GM21619 (cell line): ENCODE results near the gene MVB12A.
A peak's percentile ranks its signal among the peaks of the same experiment; 100 is the strongest.

Experiments
- ATAC-seq: cut with Tn5 transposase; IDR thresholded peaks from one replicate; pipeline ENCODE4 v1.9.1; 2021; ENCODE audit not compliant: unreplicated experiment

The MVB12A gene

DNA sequence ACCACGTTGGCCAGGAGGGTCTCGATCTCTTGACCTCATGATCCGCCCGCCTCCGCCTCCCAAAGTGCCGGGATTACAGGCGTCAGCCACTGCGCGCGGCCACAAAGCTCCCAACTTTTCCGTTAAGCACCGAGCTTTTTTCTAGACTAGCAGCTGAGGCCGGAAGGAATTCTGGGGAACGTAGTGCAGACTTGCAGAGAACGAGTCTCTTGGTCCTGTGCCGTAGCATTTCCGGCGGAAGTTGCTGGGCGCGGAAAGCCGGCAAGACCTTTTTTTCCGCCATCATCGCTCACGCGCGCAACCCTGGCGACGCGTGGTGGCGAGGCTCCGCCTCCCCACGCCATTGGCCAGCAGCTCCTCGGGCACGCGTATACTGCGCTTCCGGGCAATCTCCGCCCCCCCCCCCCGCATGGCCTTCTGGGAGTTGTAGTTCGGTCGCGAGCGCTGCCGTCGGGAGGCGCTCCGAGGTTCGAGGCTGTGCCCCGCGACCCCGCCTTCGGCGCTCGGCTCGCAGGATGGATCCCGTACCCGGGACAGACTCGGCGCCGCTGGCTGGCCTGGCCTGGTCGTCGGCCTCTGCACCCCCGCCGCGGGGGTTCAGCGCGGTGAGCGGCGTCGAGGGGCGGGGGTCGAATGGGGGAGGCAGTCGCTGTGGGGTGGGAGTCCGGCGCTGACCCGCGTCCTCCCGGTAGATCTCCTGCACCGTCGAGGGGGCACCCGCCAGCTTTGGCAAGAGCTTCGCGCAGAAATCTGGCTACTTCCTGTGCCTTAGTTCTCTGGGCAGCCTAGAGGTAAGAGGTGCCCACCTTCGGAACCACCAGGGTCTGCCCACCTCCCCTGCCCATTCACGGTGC, at the start of gene MVB12A:
Gene MVB12A, plus strand, starts transcription at position 427 of the 854 bp plus-strand sequence. Its CDS starts 89 bp downstream, at position 516.
- ATAC-seq = peak; percentile 76

- ATAC-seq = no peak
These were observed 42.8 kb upstream of the MVB12A start, which contains the start of gene PLVAP for GRCh38 chr19:17376935-17377600. PLVAP (minus strand) TSS chr19:17377342; CDS start chr19:17377288, 54 bp downstream.

DNA sequence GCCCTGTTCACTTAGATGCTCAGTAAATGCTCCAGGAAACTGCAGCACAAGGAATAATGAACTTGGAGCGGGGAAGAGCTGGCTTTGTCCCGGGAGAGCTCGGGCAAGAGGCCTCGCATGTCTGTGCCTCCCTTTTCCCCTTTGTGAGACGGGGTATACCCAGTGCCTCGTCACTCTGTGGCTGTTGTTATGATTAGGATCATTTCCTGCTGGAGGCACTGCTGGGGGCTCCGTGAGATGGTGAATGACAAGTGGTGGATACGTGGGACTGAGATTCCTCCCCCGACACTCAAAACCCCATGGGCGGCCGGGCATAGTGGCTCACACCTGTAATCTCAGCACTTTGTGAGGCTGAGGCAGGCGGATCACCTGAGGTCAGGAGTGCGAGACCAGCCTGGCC, 41.6 kb upstream of the MVB12A start:
- no peak for ATAC-seq

- ATAC-seq = no peak
These were observed 40.6 kb upstream of the MVB12A start for GRCh38 chr19:17379221-17379631.

DNA sequence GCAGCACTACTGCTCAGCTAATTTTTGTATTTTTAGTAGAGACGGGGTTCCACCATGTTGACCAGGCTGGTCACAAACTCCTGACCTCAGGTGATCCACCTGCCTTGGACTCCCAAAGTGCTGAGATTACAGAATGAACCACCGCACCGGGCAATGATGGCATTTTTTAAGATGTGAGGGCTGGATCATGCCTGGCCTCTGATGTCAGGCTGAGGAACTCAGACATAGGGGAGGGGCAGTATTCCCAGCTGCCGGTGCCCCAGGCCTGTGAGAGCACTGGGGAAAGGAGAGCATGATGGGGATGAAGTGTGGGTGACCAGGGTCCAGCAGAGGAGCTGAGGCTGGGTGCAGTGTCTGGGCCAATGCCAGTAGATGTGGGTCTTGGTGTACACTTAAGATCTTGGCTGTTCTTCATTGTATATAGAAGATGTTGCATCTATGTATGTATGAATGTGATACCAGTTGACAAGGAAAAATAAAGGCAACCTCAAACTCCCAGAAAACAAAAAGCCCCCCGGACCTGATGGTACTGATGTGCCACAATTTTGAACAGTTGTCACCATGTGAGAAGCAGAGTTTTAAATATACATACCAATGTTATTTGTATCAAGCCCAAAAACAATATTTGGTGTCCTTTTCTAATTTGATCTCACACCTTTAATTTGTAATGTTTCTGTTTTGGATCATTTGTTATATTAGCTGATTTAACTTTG, 39.3 kb upstream of the MVB12A start:
- no peak for ATAC-seq

DNA sequence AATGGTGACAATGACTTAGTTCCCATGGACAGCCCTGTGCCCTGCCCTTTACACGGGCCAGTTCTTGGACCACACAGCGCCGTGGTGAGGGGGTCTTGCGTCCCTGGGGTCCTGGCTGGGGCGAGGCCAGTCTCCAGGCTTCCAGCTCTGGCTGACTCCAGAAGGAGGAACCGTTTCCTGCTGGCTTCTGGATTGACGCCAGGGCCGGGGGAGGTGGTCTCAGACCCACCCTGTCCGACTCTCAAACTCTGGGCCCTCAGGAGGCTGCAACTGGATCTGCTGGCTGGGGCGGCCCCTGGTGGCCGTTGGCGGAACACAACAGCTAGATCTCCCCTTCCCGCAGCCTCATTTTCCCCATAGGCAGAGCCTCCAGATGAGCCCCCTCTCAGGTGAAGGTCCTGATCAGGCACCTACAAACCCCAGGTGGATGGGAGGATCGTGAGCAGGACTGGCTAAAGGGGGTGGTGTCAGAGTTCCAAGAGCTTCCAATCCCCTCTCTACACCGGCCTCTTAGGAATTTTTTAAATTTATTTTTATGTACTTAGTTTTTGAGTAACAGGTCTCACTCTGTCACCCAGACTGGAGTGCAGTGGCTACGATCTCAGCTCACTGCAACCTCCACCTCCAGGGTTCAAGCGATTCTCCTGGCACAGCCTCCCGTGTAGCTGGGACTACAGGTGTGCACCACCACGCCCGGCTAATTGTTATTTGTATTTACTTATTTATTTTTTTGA, 33.8 kb upstream of the MVB12A start:
- no peak for ATAC-seq

- no peak for ATAC-seq
These were observed 30.6 kb upstream of the MVB12A start for GRCh38 chr19:17389288-17389687.

DNA sequence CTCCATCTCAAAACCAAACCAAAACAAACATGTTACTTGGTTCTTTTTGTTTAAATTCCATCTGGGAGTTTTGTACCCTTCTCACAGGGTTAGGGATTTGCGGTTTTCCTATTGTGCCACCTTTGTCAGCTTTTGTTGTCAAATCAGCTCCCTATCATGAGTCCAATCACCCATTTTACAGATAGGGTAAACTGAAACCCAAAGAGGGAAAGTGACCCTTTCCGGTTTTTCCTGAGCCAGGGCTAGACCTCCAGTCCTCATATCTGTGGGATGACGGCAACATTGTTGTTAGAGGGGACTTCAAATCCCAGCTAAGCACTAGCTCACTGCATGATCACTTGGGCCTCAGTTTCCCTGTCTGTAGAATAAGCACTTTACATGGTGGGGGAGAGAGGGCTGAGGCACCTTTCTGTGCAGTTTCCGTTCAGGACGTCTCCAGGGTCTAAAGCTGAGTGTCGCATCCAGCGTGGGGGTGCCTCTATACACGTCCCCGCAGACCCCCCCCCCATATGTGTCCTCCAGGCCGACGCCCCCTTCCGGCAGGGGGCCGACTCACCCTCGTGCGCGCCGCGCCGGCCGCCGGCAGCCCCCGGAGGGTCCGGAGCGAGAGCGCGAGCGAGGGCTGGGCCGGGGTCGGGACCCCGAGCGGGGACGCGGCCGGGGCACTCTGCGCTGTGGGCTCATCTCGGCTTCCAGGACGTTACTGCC, 29.7 kb upstream of the MVB12A start:
- no peak for ATAC-seq

- peak; percentile 81 for ATAC-seq
These were observed 29.0 kb upstream of the MVB12A start for GRCh38 chr19:17390665-17391370.

DNA sequence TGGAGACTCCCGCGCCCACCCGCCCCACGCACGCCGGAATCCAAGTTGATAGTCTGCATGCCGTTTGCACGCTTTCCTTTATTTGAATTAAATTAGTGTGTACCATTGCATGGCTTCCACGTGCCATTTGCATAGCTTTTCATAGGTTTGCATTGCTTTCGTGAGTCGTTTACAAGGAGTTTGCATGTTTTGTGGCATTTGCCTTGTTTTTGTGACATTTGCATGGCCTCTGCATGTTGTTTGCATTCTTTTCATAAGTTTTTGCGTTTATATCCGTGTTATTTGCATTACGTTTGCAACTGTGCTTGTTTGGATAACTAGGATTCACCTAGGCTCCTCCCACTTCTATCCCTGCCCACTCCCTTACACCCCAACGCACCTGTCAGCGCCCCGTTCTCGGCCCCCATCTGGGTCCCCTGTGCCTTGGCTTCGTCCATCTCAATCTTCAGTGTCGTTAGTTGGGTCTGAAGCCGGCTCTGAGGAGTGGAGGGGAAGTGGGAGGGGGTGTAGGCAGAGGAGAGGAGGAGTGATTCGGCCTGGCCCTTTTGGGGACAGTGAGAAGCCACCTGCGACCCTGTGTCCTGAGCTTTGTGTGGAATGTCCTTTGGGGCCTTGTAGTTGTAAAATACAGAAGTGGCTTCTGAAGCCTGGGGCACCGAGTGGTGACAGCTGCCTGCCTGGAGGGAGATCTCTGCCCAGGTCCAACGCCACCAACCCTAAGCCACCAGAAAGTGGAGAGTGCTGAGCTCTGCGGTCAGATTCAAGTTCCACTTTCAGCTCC, 28.3 kb upstream of the MVB12A start:
- no peak for ATAC-seq

DNA sequence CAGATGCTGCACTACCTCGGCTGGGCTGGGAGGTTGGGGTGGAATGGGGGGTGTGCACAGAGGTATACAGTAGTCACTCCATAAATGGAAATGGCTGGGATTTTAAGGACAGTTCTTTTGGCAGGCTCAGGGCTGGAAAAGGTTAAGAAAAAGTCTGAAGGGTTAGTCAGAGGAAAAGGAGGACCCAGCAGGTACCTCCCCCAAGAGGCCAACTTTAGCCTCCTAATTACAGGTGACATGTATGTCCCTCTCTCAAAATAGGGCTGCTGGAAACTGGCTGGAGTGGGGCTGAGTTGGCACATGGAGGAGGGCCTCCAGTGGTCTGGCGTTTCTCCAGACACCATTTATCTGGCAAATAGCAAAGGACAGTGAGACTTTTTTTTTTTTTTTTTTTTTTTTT, 26.8 kb upstream of the MVB12A start:
- ATAC-seq = no peak

DNA sequence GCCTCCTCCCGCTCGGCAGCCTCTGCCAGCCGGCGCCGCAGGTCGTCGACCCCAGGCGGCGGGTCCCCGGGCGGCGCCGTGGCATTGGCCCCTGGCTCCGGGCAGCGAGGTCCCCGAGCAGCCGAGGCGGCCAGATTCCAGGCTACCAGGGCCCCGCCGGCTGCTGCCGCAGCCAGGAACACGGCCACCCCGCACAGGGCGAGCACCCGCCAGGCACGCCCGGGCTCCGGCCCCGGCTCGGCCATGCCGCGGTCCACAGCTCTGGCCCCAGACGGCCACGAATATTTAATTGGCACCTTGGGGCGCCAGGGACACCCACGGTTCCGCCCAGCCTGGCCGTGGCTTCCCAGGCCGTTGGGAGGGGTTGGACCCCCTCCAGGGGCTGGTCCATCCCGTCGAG, 25.9 kb upstream of the MVB12A start, which contains the start of gene CCDC194:
Gene CCDC194, minus strand, starts transcription at position 283 of the 400 bp plus-strand sequence. Its CDS starts 38 bp downstream, at position 245.
- no peak for ATAC-seq

GRCh38 chr19:17394891-17395415, 24.9 kb upstream of the MVB12A start:
- no peak for ATAC-seq

- no peak for ATAC-seq
These were observed 20.8 kb upstream of the MVB12A start for GRCh38 chr19:17398902-17399527.

GRCh38 chr19:17401628-17402027, 18.2 kb upstream of the MVB12A start:
- ATAC-seq = no peak

DNA sequence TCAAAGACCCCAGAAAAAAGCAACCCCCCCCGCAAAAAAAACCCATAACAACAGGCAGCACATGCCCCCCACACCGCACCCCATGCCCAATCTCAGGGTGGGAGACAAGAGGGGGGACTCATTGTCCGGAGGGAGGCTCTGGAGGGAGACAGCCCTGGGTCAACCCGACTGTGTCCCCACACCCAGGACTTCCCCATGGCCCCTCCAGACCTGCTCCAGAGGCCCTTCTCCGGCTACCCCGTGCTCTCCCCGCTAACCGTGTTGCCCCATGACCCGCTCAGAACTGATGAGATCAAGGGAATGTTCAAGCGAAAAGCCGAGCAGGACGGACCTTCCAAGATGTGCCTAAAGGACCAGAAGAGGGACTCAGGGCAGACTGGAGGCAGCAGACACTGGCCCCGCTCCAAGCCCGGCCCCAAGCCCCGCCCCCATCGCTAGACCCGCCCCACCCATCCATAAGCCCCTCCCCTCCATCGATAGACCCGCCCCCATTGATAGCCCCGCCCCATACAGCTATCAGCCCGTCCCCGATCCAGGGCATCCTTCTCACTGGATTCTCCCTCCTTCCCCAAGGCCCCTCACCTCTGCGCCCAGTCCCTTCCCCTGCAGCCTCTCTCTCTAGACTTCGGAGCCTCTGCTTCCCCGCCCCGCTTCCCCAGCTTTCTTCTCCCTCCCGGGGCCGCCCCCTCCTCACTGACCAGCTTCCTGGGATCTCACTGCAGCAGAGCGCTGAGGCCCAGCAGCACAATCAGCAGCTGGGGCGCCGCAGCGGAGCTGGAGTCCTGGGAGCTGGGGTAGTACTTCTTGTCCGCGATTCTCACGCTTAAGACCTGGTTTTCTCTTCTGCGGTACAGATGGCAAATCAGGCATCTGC, 16.6 kb upstream of the MVB12A start:
- no peak for ATAC-seq

DNA sequence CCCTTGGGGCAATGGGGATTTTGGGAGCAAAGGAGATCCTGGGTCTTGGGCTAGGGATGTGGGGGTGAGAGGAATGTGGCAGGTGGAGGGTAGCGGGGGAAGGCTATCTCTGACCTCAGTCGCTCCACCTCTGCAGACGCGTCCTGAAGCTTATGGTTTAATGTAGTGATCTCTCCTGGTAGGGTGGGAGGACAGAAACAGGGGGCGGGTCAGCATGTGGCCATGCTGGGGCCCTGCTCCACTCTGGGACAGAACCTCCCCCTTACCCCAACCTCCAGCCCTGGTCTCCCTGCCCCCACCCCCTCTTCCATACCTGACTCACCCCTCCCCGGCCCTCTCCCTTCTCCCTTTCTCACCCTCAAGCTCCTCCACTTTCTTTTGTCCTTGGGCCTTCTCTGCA, 15.8 kb upstream of the MVB12A start:
- ATAC-seq = no peak
